PC-3 (cell line): Measurements from ENCODE around the gene PES1. TPM values are rescaled to one million over a fixed set of nuclear protein-coding genes. Genes with fewer than 3 reads are reported as not detected.
"Not testable (repeated sequence)": the region's sequence is repeated elsewhere in the genome, so short reads cannot be mapped to it uniquely, and the experiment has no call there.

Experiments used
- ATAC-seq: fragments of 200-7000 bp; cut with Tn5 transposase; 2 replicates; pipeline ENCODE4 v1.9.1; 2020; ENCODE audit warnings: mild to moderate bottlenecking, moderate library complexity
- BruUV-seq: library from RNA; stranded (reverse); fragments of 400-500 nt; replicated peaks from 2 replicates; lab custom pipeline; 2021; lab: Mats Ljungman, UMichigan
- CTCF ChIA-PET: fragments of 300-600 bp; sonication (Branson Sonifier 250); formaldehyde crosslinking; loops from one replicate; lab custom pipeline; 2022; ENCODE audit warnings: antibody characterized with exemption; lab: Charles Lee
- POLR2A ChIA-PET: fragments of 300-600 bp; sonication (Branson Sonifier 250); formaldehyde crosslinking; loops from one replicate; lab custom pipeline; 2022; ENCODE audit warnings: antibody characterized with exemption; ENCODE audit not compliant: unreplicated experiment; lab: Charles Lee
- DNase-seq: peaks from one replicate; pipeline ENCODE4 v3.0.0-alpha.2; 2015
- H2AFZ ChIP-seq: fragments of 300-600 bp; sonication (generic); 2 replicates; pipeline ENCODE4 v1.6.0; 2016; ENCODE audit warnings: antibody characterized with exemption, low read length
- H3F3A ChIP-seq: fragments of 300-600 bp; sonication (generic); one replicate; pipeline ENCODE4 v1.6.0; 2017; ENCODE audit warnings: antibody characterized with exemption, low read length, control low read depth, mild to moderate bottlenecking; ENCODE audit not compliant: unreplicated experiment
- H3K27ac ChIP-seq: fragments of 300-600 bp; sonication (generic); 2 replicates; pipeline ENCODE4 v1.5.1; 2016; ENCODE audit warnings: mild to moderate bottlenecking, low read length
- H3K27me3 ChIP-seq: fragments of 300-600 bp; sonication (generic); 2 replicates; pipeline ENCODE4 v1.6.1; 2016; ENCODE audit warnings: low read length, mixed read lengths
- H3K36me3 ChIP-seq: fragments of 300-600 bp; sonication (generic); 2 replicates; pipeline ENCODE4 v1.6.1; 2016; ENCODE audit warnings: low read depth, mixed run types, low read length, mixed read lengths
- H3K4me1 ChIP-seq: fragments of 300-600 bp; sonication (generic); 2 replicates; pipeline ENCODE4 v1.5.1; 2016; ENCODE audit warnings: low read length; ENCODE audit not compliant: insufficient read depth
- H3K4me2 ChIP-seq: fragments of 300-600 bp; sonication (generic); 2 replicates; pipeline ENCODE4 v1.6.0; 2016; ENCODE audit warnings: low read length
- H3K4me3 ChIP-seq: fragments of 300-600 bp; sonication (generic); 2 replicates; pipeline ENCODE4 v1.5.1; 2016; ENCODE audit warnings: mild to moderate bottlenecking, low read length, mixed read lengths
- H3K79me2 ChIP-seq: fragments of 300-600 bp; sonication (generic); 2 replicates; pipeline ENCODE4 v1.6.1; 2017; ENCODE audit warnings: low read length, mixed read lengths
- H3K9ac ChIP-seq: fragments of 300-600 bp; sonication (generic); 2 replicates; pipeline ENCODE4 v1.6.0; 2016; ENCODE audit warnings: mild to moderate bottlenecking, low read length
- H3K9me2 ChIP-seq: fragments of 300-600 bp; sonication (generic); replicated peaks from 2 replicates; pipeline ENCODE4 v1.6.1; 2016; ENCODE audit warnings: mixed run types, low read length, mixed read lengths
- H3K9me3 ChIP-seq: fragments of 300-600 bp; sonication (generic); 2 replicates; pipeline ENCODE4 v1.6.1; 2016; ENCODE audit warnings: low read length, mixed read lengths
- H4K20me1 ChIP-seq: fragments of 300-600 bp; sonication (generic); 2 replicates; pipeline ENCODE4 v1.6.1; 2016; ENCODE audit warnings: low read length, mixed read lengths
- CTCF ChIP-seq: fragments of 300-600 bp; sonication (generic); conservative IDR thresholded peaks from 2 replicates; pipeline ENCODE4 v1.5.1; 2017; ENCODE audit warnings: antibody characterized with exemption, low read depth, mild to moderate bottlenecking, low read length
- EZH2 ChIP-seq: fragments of 300-600 bp; sonication (generic); IDR thresholded peaks from one replicate; pipeline ENCODE4 v1.6.1; 2017; ENCODE audit warnings: antibody characterized with exemption, mild to moderate bottlenecking, low read length; ENCODE audit not compliant: unreplicated experiment
- EZH2phosphoT487 ChIP-seq: fragments of 300-600 bp; sonication (generic); IDR thresholded peaks from 2 replicates; pipeline ENCODE4 v1.6.1; 2018; ENCODE audit warnings: mild to moderate bottlenecking, antibody characterized with exemption, low read length, borderline replicate concordance
- intact Hi-C: fragments of 100-400 bp; cut with micrococcal nuclease; formaldehyde crosslinking; loops from 2 replicates; pipeline ENCODE4 v1.9.0; 2023
- total RNA-seq: library from RNA; depleted of rRNA; stranded (reverse); fragments of >200 nt; gene quantifications from 2 replicates; pipeline ENCODE4 v1.2.3, GENCODE V29; 2014

Gene PES1
- total RNA-seq, 1 experiment from 2014 or later = 105 TPM

DNA sequence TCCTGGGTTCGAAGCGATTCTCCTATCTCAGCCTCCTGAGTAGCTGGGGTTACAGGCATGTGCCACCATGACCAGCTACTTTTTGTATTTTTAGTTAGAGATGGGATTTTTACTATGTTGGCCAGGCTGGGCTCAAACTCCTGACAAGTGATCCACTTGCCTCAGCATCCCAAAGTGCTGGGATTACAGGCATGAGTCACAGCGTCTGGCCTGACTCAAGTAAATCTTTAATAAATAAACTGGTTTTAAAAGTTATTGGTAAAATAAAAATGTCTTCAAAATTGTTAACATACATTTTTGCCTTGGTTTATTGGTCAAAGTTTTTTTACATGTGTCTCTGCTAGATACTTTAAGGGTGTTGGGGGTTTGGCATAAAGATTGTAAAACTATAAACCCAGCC is 7.3 kb upstream of the PES1 start:
- Histone ChIP-seq H3F3A (no peaks in the 10 kb centered on the region), H3K9me2 (no peaks in the 10 kb centered on the region), H3K79me2 (no peaks in the 10 kb centered on the region), H3K4me3 (no peak overlapping the region), H3K9ac (no peak overlapping the region), H4K20me1 (no peaks in the 10 kb centered on the region), H3K27ac (no peak overlapping the region), H3K4me2 (no peak overlapping the region), H2AFZ (no peak overlapping the region), H3K9me3 (no peaks in the 10 kb centered on the region), H3K36me3 (no peaks in the 10 kb centered on the region), H3K4me1 (no peaks in the 10 kb centered on the region), H3K27me3 (no peaks in the 10 kb centered on the region)
- ChIA-PET CTCF (no interaction called here), POLR2A (no interaction called here)
- ATAC-seq (no peak), DNase-seq (no peak)
- intact Hi-C loops = no loop called here
- TF ChIP-seq CTCF (no peak), EZH2 (no peak), EZH2phosphoT487 (no peak)
- no TSS peak for BruUV-seq

DNA sequence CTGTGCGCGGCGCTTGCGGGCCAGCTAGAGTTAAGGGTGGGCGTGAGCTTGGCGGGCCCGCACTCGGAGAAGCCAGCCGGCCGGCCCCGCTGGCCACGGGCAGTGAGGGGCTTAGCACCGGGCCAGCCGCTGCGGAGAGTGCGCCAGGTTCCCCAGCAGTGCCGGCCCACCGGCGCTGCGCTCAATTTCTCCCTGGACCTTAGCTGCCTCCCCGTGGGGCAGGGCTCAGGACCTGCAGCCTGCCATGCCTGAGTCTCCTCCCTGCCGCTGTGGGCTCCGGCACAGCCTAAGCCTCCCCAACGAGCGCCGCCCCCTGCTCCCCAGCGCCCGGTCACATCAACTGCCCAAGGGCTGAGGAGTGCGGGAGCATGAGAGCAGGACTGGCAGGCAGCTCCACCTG is 5.2 kb upstream of the PES1 start:
- ATAC-seq (no peak), DNase-seq (no peak)
- no peaks in the 10 kb centered on the region for H3K9me3 ChIP-seq
- H2AFZ ChIP-seq = no peak overlapping the region
- no peaks in the 10 kb centered on the region for H3K9me2 ChIP-seq
- no peak overlapping the region for H3K4me3 ChIP-seq
- no peaks in the 10 kb centered on the region for H3F3A ChIP-seq
- ChIA-PET CTCF (no interaction called here), POLR2A (no interaction called here)
- H3K36me3 ChIP-seq = no peaks in the 10 kb centered on the region
- no TSS peak for BruUV-seq
- no peak overlapping the region for H3K4me2 ChIP-seq
- H3K27me3 ChIP-seq = 0 out of 2 replicates have a peak, but pooled peaks cover 2% of the 10 kb centered on the region
- H3K4me1 ChIP-seq = no peaks in the 10 kb centered on the region
- no peaks in the 10 kb centered on the region for H4K20me1 ChIP-seq
- intact Hi-C loops = no loop called here
- H3K79me2 ChIP-seq = no peaks in the 10 kb centered on the region
- no peak for TF ChIP-seq EZH2
- TF ChIP-seq CTCF = no peak
- TF ChIP-seq EZH2phosphoT487 = no peak
- no peak overlapping the region for H3K9ac ChIP-seq
- no peak overlapping the region for H3K27ac ChIP-seq

DNA sequence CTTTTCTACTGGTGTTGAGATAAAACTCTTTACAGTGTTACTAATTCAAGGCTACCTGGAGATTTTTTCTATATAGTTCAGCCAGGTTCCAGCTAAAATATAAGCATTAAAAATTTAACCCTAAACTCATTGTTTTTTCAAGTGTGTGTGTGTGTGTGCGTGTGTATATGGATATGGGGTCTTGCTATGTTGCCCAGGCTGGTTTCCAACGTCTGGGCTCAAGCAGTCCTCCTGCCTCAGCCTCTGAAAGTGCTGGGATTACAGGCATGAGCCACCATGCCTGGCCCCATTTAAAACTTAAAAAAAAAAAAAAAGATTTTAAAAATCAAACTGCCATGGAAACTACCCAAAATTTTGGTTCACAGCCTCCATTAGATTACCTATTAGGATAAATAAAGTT is 4.5 kb upstream of the PES1 start:
- intact Hi-C loops = no loop called here
- POLR2A ChIA-PET = no interaction called here

GRCh38 chr22:30592360-30592713 is 627 bp upstream of the PES1 start:
- H3K36me3 ChIP-seq, H3K9me3 ChIP-seq, H3K27me3 ChIP-seq, H3K27ac ChIP-seq, DNase-seq, H3K9ac ChIP-seq, H3K9me2 ChIP-seq, BruUV-seq, POLR2A ChIA-PET, H3K4me1 ChIP-seq, H3F3A ChIP-seq, intact Hi-C loops, H4K20me1 ChIP-seq: not testable (repeated sequence)
- Histone ChIP-seq H3K79me2 (peaks cover 28% of the 10 kb centered on the region), H3K4me2 (peak overlapping the region; percentile 98), H3K4me3 (peak overlapping the region; percentile 19; the same call in 1 of the 2 replicates), H2AFZ (0 out of 2 replicates have a peak overlapping the region, but pooled peaks have one; percentile 22)
- CTCF ChIA-PET = interaction anchor here (0.6 kb wide), 1 partner anchor 10 kb away, joined by 4 read pairs; no protein-coding TSS in a partner anchor
- peak; percentile 11; the same call in 1 of the 2 replicates for ATAC-seq

More for the DNA sequence above, 4.5 kb upstream of the PES1 start:
- Histone ChIP-seq H3K4me3 (no peak overlapping the region), H3F3A (no peaks in the 10 kb centered on the region), H3K4me2 (no peak overlapping the region), H3K4me1 (no peaks in the 10 kb centered on the region), H3K9me2 (no peaks in the 10 kb centered on the region), H3K9ac (no peak overlapping the region), H2AFZ (no peak overlapping the region), H3K27me3 (0 out of 2 replicates have a peak, but pooled peaks cover 2% of the 10 kb centered on the region), H3K36me3 (no peaks in the 10 kb centered on the region), H3K9me3 (no peaks in the 10 kb centered on the region), H3K27ac (no peak overlapping the region), H4K20me1 (no peaks in the 10 kb centered on the region), H3K79me2 (peaks cover 6% of the 10 kb centered on the region)
- TF ChIP-seq EZH2phosphoT487 (no peak), EZH2 (no peak), CTCF (no peak)
- no peak for DNase-seq
- CTCF ChIA-PET = no interaction called here
- no TSS peak for BruUV-seq
- no peak for ATAC-seq
